Ishikawa (cell line): Measurements from ENCODE around the gene DTWD2.

ENCODE experiments used
- FOXM1 ChIP-seq: IDR thresholded peaks from 2 replicates; pipeline ENCODE4 v1.6.1; 2012; ENCODE audit warnings: low read depth, borderline replicate concordance
- TF ChIP-seq, protein P1 (sequence below): IDR thresholded peaks from 2 replicates; pipeline ENCODE4 v1.6.1; 2012; ENCODE audit warnings: low read depth, mild to moderate bottlenecking

DNA sequence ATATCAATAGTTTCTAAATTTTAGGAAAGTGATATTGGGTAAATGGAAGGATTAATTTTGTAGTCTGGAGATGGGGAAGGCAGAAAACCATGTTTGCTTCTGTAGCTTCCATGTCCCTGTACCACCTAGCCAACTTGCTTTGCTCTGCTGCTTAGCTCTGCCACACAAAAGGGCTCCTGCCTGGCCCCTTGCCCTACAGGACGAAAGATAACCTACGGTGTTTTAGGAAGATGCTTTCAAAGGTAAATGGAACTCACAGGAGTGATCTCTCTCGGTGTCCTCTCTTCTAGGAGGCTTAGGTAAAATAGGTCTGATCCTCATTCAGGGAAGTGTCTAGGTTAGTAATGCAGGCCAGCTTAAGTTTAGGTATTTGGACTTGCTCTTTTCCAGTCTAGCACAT lies 44.8 kb upstream of the DTWD2 start:
- TF ChIP-seq, protein P1, sequence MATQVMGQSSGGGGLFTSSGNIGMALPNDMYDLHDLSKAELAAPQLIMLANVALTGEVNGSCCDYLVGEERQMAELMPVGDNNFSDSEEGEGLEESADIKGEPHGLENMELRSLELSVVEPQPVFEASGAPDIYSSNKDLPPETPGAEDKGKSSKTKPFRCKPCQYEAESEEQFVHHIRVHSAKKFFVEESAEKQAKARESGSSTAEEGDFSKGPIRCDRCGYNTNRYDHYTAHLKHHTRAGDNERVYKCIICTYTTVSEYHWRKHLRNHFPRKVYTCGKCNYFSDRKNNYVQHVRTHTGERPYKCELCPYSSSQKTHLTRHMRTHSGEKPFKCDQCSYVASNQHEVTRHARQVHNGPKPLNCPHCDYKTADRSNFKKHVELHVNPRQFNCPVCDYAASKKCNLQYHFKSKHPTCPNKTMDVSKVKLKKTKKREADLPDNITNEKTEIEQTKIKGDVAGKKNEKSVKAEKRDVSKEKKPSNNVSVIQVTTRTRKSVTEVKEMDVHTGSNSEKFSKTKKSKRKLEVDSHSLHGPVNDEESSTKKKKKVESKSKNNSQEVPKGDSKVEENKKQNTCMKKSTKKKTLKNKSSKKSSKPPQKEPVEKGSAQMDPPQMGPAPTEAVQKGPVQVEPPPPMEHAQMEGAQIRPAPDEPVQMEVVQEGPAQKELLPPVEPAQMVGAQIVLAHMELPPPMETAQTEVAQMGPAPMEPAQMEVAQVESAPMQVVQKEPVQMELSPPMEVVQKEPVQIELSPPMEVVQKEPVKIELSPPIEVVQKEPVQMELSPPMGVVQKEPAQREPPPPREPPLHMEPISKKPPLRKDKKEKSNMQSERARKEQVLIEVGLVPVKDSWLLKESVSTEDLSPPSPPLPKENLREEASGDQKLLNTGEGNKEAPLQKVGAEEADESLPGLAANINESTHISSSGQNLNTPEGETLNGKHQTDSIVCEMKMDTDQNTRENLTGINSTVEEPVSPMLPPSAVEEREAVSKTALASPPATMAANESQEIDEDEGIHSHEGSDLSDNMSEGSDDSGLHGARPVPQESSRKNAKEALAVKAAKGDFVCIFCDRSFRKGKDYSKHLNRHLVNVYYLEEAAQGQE, result no peak
- TF ChIP-seq FOXM1, result no peak
